ENCODE results near the gene GAS2L2.

DNA sequence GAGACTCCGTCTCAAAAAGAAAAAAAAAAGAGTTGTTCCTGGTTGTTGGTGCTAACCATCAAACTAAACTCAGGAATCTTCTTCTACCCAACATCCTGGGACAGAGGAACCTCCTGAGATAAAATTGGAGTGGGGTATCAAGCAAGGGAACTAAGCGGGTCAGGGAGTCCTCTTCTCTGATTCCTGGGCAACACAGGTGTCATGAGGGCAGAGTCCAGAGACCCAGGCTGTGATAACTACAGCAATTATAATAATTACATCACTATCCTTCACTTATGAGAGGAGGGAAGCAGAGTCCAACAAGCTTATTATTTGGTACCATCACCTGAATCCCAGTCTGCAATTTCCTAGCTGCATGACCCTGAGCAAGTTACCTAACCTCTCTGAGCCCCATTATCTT, 15.8 kb upstream of the GAS2L2 start:
- TF ChIP-seq POLR2A (IDR thresholded peaks at IDR 0.05; ENCODE audit: low read depth, low read length): no peak
- no peak for TF ChIP-seq POLR2AphosphoS5 (IDR thresholded peaks at IDR 0.05; ENCODE audit: low read depth, low read length)
- no peak for TF ChIP-seq SPI1 (IDR thresholded peaks at IDR 0.05; ENCODE audit: low read depth, low read length)
- no peak for TF ChIP-seq TAF1 (IDR thresholded peaks at IDR 0.05; ENCODE audit: low read depth, low read length)
- no peak for TF ChIP-seq PAX5 (IDR thresholded peaks at IDR 0.05; ENCODE audit: insufficient read depth, low read length, severe bottlenecking)
